HEK293 (cell line): Measurements from ENCODE around the gene TIAL1.

Experiments
- GLI4 ChIP-seq: fragments of 450-650 bp; formaldehyde crosslinking; IDR thresholded peaks from 2 replicates; pipeline ENCODE4 v1.5.1; 2016; ENCODE audit warnings: missing biosample characterization, missing genetic modification characterization
- HOXC10 ChIP-seq: sonication (generic); formaldehyde crosslinking; IDR thresholded peaks from 2 replicates; pipeline ENCODE4 v1.8.1; 2023; ENCODE audit warnings: mild to moderate bottlenecking, missing genetic modification reagents
- HOXD13 ChIP-seq: sonication (generic); formaldehyde crosslinking; IDR thresholded peaks from 2 replicates; pipeline ENCODE4 v1.8.0; 2022; ENCODE audit warnings: missing genetic modification reagents, borderline replicate concordance
- KLF16 ChIP-seq: fragments of 450-650 bp; formaldehyde crosslinking; IDR thresholded peaks from 2 replicates; pipeline ENCODE4 v1.5.1; 2017; ENCODE audit warnings: missing biosample characterization, missing genetic modification characterization
- RBAK ChIP-seq: fragments of 450-650 bp; formaldehyde crosslinking; IDR thresholded peaks from 2 replicates; pipeline ENCODE4 v1.5.1; 2016; ENCODE audit warnings: missing biosample characterization, missing genetic modification characterization
- TCF7L2 ChIP-seq: IDR thresholded peaks from 2 replicates; pipeline ENCODE4 v1.6.1; 2011; ENCODE audit warnings: low read depth, mild to moderate bottlenecking, inconsistent platforms, low read length, moderate library complexity, borderline replicate concordance
- WT1 ChIP-seq: fragments of 450-650 bp; formaldehyde crosslinking; IDR thresholded peaks from 2 replicates; pipeline ENCODE4 v1.5.1; 2016; ENCODE audit warnings: missing biosample characterization, missing genetic modification characterization
- ZBTB20 ChIP-seq: fragments of 450-650 bp; formaldehyde crosslinking; IDR thresholded peaks from 2 replicates; pipeline ENCODE4 v1.5.1; 2016; ENCODE audit warnings: missing biosample characterization, missing genetic modification characterization
- ZFP37 ChIP-seq: fragments of 450-650 bp; formaldehyde crosslinking; IDR thresholded peaks from 2 replicates; pipeline ENCODE4 v1.5.1; 2016; ENCODE audit warnings: missing biosample characterization, missing genetic modification characterization
- ZIC2 ChIP-seq: fragments of 450-650 bp; formaldehyde crosslinking; IDR thresholded peaks from 2 replicates; pipeline ENCODE4 v1.5.1; 2016; ENCODE audit warnings: missing biosample characterization, missing genetic modification characterization
- ZNF114 ChIP-seq: fragments of 450-650 bp; formaldehyde crosslinking; IDR thresholded peaks from 2 replicates; pipeline ENCODE4 v1.5.0; 2017; ENCODE audit warnings: missing biosample characterization, missing genetic modification characterization
- ZNF132 ChIP-seq: fragments of 450-650 bp; formaldehyde crosslinking; IDR thresholded peaks from 2 replicates; pipeline ENCODE4 v1.5.1; 2017; ENCODE audit warnings: missing biosample characterization, missing genetic modification characterization, borderline replicate concordance
- ZNF169 ChIP-seq: fragments of 450-650 bp; formaldehyde crosslinking; IDR thresholded peaks from 2 replicates; pipeline ENCODE4 v1.5.1; 2016; ENCODE audit warnings: missing biosample characterization, missing genetic modification characterization
- ZNF19 ChIP-seq: fragments of 450-650 bp; formaldehyde crosslinking; IDR thresholded peaks from 2 replicates; pipeline ENCODE4; 2016; ENCODE audit warnings: missing biosample characterization, missing genetic modification characterization, low read depth
- ZNF223 ChIP-seq: fragments of 450-650 bp; formaldehyde crosslinking; IDR thresholded peaks from 2 replicates; pipeline ENCODE4 v1.5.1; 2016; ENCODE audit warnings: missing biosample characterization, missing genetic modification characterization
- ZNF23 ChIP-seq: fragments of 450-650 bp; formaldehyde crosslinking; IDR thresholded peaks from 2 replicates; pipeline ENCODE4 v1.5.1; 2016; ENCODE audit warnings: missing biosample characterization, missing genetic modification characterization, borderline replicate concordance
- ZNF239 ChIP-seq: fragments of 450-650 bp; formaldehyde crosslinking; IDR thresholded peaks from 2 replicates; pipeline ENCODE4 v1.5.1; 2016; ENCODE audit warnings: missing biosample characterization, missing genetic modification characterization
- ZNF266 ChIP-seq: fragments of 450-650 bp; formaldehyde crosslinking; IDR thresholded peaks from 2 replicates; pipeline ENCODE4 v1.5.1; 2016; ENCODE audit warnings: missing biosample characterization, missing genetic modification characterization, low read depth
- ZNF292 ChIP-seq: fragments of 450-650 bp; formaldehyde crosslinking; IDR thresholded peaks from 2 replicates; pipeline ENCODE4 v1.5.1; 2016; ENCODE audit warnings: low read depth, missing biosample characterization, missing genetic modification characterization, borderline replicate concordance
- ZNF341 ChIP-seq: fragments of 450-650 bp; formaldehyde crosslinking; IDR thresholded peaks from 2 replicates; pipeline ENCODE4; 2016; ENCODE audit warnings: low read depth, missing biosample characterization, missing genetic modification characterization
- ZNF350 ChIP-seq: fragments of 450-650 bp; formaldehyde crosslinking; IDR thresholded peaks from 2 replicates; pipeline ENCODE4 v1.5.0; 2017; ENCODE audit warnings: missing biosample characterization, mild to moderate bottlenecking, missing genetic modification characterization
- ZNF366 ChIP-seq: fragments of 450-650 bp; formaldehyde crosslinking; conservative IDR thresholded peaks from 2 replicates; pipeline ENCODE4 v1.5.1; 2016; ENCODE audit warnings: missing biosample characterization, missing genetic modification characterization
- ZNF37A ChIP-seq: fragments of 450-650 bp; IDR thresholded peaks from 2 replicates; pipeline ENCODE4 v1.5.1; 2018; ENCODE audit warnings: missing biosample characterization, missing genetic modification characterization
- ZNF423 ChIP-seq: fragments of 450-650 bp; formaldehyde crosslinking; IDR thresholded peaks from 2 replicates; pipeline ENCODE4 v1.5.1; 2016; ENCODE audit warnings: missing biosample characterization, missing genetic modification characterization
- ZNF610 ChIP-seq: fragments of 450-650 bp; formaldehyde crosslinking; IDR thresholded peaks from 2 replicates; pipeline ENCODE4 v1.5.1; 2016; ENCODE audit warnings: missing biosample characterization, missing genetic modification characterization, borderline replicate concordance
- ZNF660 ChIP-seq: fragments of 450-650 bp; IDR thresholded peaks from 2 replicates; pipeline ENCODE4 v1.5.1; 2018; ENCODE audit warnings: missing biosample characterization, mild to moderate bottlenecking, missing genetic modification characterization
- ZNF670 ChIP-seq: fragments of 450-650 bp; formaldehyde crosslinking; IDR thresholded peaks from 2 replicates; pipeline ENCODE4 v1.5.1; 2016; ENCODE audit warnings: missing biosample characterization, missing genetic modification characterization, low read depth
- ZNF701 ChIP-seq: fragments of 450-650 bp; formaldehyde crosslinking; IDR thresholded peaks from 2 replicates; pipeline ENCODE4 v1.5.1; 2016; ENCODE audit warnings: missing biosample characterization, missing genetic modification characterization
- ZNF768 ChIP-seq: fragments of 450-650 bp; formaldehyde crosslinking; IDR thresholded peaks from 2 replicates; pipeline ENCODE4 v1.5.1; 2018; ENCODE audit warnings: missing biosample characterization, mild to moderate bottlenecking, missing genetic modification characterization
- ZSCAN16 ChIP-seq: fragments of 450-650 bp; formaldehyde crosslinking; IDR thresholded peaks from 2 replicates; pipeline ENCODE4 v1.5.1; 2016; ENCODE audit warnings: missing biosample characterization, missing genetic modification characterization
- ZSCAN23 ChIP-seq: fragments of 450-650 bp; formaldehyde crosslinking; IDR thresholded peaks from 2 replicates; pipeline ENCODE4 v1.5.1; 2016; ENCODE audit warnings: missing biosample characterization, missing genetic modification characterization
- TF ChIP-seq, protein P1 (sequence below): sonication (generic); formaldehyde crosslinking; IDR thresholded peaks from 2 replicates; pipeline ENCODE4 v1.8.1; 2022; ENCODE audit warnings: mild to moderate bottlenecking, moderate library complexity, missing genetic modification reagents
- TF ChIP-seq, protein P2 (sequence below): IDR thresholded peaks from 2 replicates; pipeline ENCODE4 v1.6.1; 2011; ENCODE audit warnings: mild to moderate bottlenecking, low read depth, low read length, borderline replicate concordance
- TF ChIP-seq, protein P3 (sequence below): fragments of 450-650 bp; formaldehyde crosslinking; IDR thresholded peaks from 2 replicates; pipeline ENCODE4 v1.5.1; 2016; ENCODE audit warnings: missing biosample characterization, missing genetic modification characterization, borderline replicate concordance
- TF ChIP-seq, protein P4 (sequence below): fragments of 450-650 bp; formaldehyde crosslinking; IDR thresholded peaks from 2 replicates; pipeline ENCODE4 v1.5.1; 2016; ENCODE audit warnings: missing biosample characterization, missing genetic modification characterization, low read depth

The TIAL1 gene

GRCh38 chr10:119542357-119542987 is 54.3 kb downstream of the TIAL1 start, which contains the start of gene RGS10 (continued):
- TF ChIP-seq ZNF114 (tag by site-specific recombination) (no peak), ZSCAN16 (no peak; the same call in 1 of the 2 replicates), RBAK (tag by site-specific recombination) (no peak), ZNF23 (tag by site-specific recombination) (no peak), ZBTB20 (tag by site-specific recombination) (no peak), ZNF660 (tag by site-specific recombination) (peak; percentile 57; the same call in 1 of the 2 replicates), ZNF37A (tag by site-specific recombination) (no peak), ZNF670 (tag by site-specific recombination) (no peak), ZNF366 (0 out of 2 replicates have a peak, but pooled peaks have one; percentile 44), ZNF169 (no peak), TCF7L2 (no peak), ZNF266 (tag by site-specific recombination) (no peak), ZNF610 (tag by site-specific recombination) (no peak), ZNF768 (tag by site-specific recombination) (no peak), ZNF341 (tag by site-specific recombination) (peak; percentile 51), GLI4 (tag by site-specific recombination) (no peak), ZSCAN23 (tag by site-specific recombination) (no peak), ZNF350 (no peak), WT1 (tag by site-specific recombination) (peak; percentile 81), HOXC10 (CRISPR knock-in tag) (no peak), ZNF132 (tag by site-specific recombination) (no peak), ZNF223 (tag by site-specific recombination) (no peak), ZNF292 (tag by site-specific recombination) (no peak), ZNF239 (no peak), HOXD13 (no peak), ZNF19 (tag by site-specific recombination) (no peak), ZNF423 (tag by site-specific recombination) (peak; percentile 86), ZNF701 (tag by site-specific recombination) (no peak), ZIC2 (tag by site-specific recombination) (peak; percentile 73; the same call in 1 of the 2 replicates), KLF16 (tag by site-specific recombination) (peak; percentile 51), ZFP37 (tag by site-specific recombination) (no peak)
- TF ChIP-seq, protein P1, sequence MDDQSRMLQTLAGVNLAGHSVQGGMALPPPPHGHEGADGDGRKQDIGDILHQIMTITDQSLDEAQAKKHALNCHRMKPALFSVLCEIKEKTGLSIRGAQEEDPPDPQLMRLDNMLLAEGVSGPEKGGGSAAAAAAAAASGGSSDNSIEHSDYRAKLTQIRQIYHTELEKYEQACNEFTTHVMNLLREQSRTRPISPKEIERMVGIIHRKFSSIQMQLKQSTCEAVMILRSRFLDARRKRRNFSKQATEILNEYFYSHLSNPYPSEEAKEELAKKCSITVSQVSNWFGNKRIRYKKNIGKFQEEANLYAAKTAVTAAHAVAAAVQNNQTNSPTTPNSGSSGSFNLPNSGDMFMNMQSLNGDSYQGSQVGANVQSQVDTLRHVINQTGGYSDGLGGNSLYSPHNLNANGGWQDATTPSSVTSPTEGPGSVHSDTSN (CRISPR knock-in tag), result no peak; the same call in 1 of the 2 replicates
- TF ChIP-seq, protein P2, sequence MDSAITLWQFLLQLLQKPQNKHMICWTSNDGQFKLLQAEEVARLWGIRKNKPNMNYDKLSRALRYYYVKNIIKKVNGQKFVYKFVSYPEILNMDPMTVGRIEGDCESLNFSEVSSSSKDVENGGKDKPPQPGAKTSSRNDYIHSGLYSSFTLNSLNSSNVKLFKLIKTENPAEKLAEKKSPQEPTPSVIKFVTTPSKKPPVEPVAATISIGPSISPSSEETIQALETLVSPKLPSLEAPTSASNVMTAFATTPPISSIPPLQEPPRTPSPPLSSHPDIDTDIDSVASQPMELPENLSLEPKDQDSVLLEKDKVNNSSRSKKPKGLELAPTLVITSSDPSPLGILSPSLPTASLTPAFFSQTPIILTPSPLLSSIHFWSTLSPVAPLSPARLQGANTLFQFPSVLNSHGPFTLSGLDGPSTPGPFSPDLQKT, result no peak
- TF ChIP-seq, protein P3, sequence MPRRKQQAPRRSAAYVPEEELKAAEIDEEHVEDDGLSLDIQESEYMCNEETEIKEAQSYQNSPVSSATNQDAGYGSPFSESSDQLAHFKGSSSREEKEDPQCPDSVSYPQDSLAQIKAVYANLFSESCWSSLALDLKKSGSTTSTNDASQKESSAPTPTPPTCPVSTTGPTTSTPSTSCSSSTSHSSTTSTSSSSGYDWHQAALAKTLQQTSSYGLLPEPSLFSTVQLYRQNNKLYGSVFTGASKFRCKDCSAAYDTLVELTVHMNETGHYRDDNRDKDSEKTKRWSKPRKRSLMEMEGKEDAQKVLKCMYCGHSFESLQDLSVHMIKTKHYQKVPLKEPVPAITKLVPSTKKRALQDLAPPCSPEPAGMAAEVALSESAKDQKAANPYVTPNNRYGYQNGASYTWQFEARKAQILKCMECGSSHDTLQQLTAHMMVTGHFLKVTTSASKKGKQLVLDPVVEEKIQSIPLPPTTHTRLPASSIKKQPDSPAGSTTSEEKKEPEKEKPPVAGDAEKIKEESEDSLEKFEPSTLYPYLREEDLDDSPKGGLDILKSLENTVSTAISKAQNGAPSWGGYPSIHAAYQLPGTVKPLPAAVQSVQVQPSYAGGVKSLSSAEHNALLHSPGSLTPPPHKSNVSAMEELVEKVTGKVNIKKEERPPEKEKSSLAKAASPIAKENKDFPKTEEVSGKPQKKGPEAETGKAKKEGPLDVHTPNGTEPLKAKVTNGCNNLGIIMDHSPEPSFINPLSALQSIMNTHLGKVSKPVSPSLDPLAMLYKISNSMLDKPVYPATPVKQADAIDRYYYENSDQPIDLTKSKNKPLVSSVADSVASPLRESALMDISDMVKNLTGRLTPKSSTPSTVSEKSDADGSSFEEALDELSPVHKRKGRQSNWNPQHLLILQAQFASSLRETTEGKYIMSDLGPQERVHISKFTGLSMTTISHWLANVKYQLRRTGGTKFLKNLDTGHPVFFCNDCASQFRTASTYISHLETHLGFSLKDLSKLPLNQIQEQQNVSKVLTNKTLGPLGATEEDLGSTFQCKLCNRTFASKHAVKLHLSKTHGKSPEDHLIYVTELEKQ (tag by site-specific recombination), result 0 out of 2 replicates have a peak, but pooled peaks have one; percentile 0
- TF ChIP-seq, protein P4, sequence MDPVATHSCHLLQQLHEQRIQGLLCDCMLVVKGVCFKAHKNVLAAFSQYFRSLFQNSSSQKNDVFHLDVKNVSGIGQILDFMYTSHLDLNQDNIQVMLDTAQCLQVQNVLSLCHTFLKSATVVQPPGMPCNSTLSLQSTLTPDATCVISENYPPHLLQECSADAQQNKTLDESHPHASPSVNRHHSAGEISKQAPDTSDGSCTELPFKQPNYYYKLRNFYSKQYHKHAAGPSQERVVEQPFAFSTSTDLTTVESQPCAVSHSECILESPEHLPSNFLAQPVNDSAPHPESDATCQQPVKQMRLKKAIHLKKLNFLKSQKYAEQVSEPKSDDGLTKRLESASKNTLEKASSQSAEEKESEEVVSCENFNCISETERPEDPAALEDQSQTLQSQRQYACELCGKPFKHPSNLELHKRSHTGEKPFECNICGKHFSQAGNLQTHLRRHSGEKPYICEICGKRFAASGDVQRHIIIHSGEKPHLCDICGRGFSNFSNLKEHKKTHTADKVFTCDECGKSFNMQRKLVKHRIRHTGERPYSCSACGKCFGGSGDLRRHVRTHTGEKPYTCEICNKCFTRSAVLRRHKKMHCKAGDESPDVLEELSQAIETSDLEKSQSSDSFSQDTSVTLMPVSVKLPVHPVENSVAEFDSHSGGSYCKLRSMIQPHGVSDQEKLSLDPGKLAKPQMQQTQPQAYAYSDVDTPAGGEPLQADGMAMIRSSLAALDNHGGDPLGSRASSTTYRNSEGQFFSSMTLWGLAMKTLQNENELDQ (tag by site-specific recombination), result no peak
